ENCODE measurements around the gene FTSJ3. TPM values are rescaled to one million over a fixed set of nuclear protein-coding genes. Genes with fewer than 3 reads are reported as not detected.
A peak's percentile ranks its signal among the peaks of the same experiment; 100 is the strongest.
"Not testable (repeated sequence)": the region's sequence is repeated elsewhere in the genome, so short reads cannot be mapped to it uniquely, and the experiment has no call there.

The FTSJ3 gene
- total RNA-seq, 1 donor from 2014 or later = 37.4 TPM

DNA sequence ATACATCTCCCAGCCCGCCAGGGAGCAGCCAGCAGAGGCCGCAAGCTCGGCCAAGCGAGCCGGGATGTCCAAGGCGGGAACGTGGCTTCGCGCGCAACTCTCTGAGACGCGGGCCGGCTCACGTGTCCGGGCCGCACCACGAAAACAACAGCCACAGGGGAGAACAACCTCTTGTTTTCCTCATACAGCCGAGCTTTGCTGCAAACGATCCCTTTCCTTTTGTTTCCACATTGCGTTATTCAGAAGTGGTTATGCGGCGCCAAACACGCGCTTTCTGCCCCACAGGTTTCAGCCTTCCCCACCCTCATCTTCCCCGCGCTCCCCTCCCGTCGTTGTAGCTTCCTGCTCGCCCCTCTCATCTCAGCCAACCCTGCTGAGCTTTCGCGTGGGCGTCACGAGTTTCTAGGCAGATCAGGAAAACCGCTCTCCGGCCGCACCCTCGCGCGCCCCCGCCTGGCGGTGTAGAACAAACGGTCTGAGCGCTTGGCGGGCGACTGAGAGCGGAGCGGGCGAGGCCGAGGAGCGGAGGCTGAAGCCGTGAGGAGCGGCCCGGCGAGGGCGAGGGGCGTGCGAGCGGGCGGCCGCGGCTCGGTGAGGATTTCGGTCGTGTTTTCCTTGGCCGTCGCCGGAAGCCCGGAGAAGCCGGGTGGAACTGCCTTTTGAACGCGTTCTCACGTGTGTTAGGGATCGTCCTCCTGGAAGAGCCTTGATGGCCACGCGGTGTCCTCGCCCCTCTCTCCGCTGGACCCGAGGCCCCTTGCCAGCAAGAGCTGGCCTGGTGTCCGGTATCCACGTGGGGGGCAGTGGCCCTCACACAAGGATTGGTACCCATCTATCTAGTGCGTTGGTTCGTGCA lies 21.6 kb upstream of the FTSJ3 start:
- Histone ChIP-seq H3K27ac (peak overlapping the region; percentile 78), H3K4me3 (peak overlapping the region; percentile 43), H3K27me3 (ENCODE audit: low read depth) (no peaks in the 10 kb centered on the region), H3K9me3 (peaks cover 3% of the 10 kb centered on the region), H3K4me1 (peaks cover 10% of the 10 kb centered on the region), H3K36me3 (no peaks in the 10 kb centered on the region)
- ATAC-seq (peak; percentile 97), DNase-seq (peak; percentile 95)
- TF ChIP-seq, protein P1, sequence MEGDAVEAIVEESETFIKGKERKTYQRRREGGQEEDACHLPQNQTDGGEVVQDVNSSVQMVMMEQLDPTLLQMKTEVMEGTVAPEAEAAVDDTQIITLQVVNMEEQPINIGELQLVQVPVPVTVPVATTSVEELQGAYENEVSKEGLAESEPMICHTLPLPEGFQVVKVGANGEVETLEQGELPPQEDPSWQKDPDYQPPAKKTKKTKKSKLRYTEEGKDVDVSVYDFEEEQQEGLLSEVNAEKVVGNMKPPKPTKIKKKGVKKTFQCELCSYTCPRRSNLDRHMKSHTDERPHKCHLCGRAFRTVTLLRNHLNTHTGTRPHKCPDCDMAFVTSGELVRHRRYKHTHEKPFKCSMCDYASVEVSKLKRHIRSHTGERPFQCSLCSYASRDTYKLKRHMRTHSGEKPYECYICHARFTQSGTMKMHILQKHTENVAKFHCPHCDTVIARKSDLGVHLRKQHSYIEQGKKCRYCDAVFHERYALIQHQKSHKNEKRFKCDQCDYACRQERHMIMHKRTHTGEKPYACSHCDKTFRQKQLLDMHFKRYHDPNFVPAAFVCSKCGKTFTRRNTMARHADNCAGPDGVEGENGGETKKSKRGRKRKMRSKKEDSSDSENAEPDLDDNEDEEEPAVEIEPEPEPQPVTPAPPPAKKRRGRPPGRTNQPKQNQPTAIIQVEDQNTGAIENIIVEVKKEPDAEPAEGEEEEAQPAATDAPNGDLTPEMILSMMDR (IDR thresholded peaks at IDR 0.05) = peak; percentile 54
- intact Hi-C loops (cut with DNase I) = no loop called here

DNA sequence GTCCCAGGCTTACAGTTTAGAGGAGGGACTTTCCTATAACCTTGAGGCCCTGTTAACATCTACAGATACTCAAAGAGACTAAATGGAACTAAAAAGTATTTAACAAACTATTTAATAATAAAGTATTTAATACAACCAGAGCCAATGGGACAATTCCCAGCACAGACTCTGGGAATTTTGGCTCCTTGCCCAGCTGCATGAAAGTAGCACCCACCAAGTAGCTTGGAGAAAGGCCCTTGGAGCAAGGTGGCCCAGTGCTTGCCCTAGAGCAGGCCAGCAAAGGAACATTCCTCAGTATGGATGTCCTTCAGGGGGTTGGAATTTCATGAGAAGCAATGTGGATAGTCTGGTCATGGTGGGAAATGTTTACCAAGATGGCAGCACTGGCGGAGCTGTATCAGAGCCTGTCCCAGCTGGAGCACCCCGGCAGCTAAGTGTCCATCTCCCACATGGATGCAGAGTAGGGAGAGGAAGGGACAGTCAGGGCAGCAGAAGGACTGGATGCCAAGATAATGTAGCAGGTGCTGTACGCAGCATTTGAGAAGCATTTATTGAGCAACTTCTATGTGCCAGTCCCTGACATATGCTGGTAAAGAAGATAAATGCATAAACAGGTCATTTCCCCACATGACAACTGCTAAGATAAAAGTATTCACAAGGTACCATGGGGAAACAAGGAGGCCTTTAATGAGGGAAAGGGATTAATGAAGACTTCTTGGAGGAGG lies 20.2 kb upstream of the FTSJ3 start:
- ATAC-seq (no peak), DNase-seq (no peak)
- Histone ChIP-seq H3K36me3 (no peaks in the 10 kb centered on the region), H3K27me3 (ENCODE audit: low read depth) (no peaks in the 10 kb centered on the region), H3K27ac (no peak overlapping the region), H3K4me3 (no peak overlapping the region), H3K4me1 (peaks cover 17% of the 10 kb centered on the region), H3K9me3 (peaks cover 3% of the 10 kb centered on the region)
- intact Hi-C loops (cut with DNase I) = no loop called here
- TF ChIP-seq, protein P1 (IDR thresholded peaks at IDR 0.05) = no peak

DNA sequence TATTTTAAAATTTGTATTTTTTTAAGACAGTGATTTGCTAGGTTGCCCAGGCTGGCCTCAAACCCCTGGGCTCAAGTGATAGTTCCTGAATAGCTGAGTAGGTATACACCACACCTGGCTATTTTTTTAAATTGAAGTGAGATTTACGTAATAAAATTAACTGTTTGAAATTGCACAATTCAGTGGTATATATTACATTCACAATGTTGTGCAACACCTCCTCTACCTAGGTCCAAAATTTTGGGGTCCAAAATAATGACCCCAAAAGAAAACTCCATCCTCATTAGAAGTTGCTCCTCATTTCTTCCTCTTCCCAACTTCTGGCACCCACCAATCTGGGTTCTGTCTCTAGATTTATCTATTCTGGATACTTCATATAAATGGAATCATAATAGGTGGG lies 18.0 kb upstream of the FTSJ3 start:
- H3K27me3 ChIP-seq (ENCODE audit: low read depth) = no peaks in the 10 kb centered on the region
- no peak overlapping the region for H3K4me3 ChIP-seq
- peaks cover 28% of the 10 kb centered on the region for H3K4me1 ChIP-seq
- TF ChIP-seq, protein P1 (IDR thresholded peaks at IDR 0.05) = no peak
- no peaks in the 10 kb centered on the region for H3K36me3 ChIP-seq
- intact Hi-C loops (cut with DNase I) = no loop called here
- ATAC-seq = no peak
- peaks cover 3% of the 10 kb centered on the region for H3K9me3 ChIP-seq
- DNase-seq = no peak
- H3K27ac ChIP-seq = no peak overlapping the region

DNA sequence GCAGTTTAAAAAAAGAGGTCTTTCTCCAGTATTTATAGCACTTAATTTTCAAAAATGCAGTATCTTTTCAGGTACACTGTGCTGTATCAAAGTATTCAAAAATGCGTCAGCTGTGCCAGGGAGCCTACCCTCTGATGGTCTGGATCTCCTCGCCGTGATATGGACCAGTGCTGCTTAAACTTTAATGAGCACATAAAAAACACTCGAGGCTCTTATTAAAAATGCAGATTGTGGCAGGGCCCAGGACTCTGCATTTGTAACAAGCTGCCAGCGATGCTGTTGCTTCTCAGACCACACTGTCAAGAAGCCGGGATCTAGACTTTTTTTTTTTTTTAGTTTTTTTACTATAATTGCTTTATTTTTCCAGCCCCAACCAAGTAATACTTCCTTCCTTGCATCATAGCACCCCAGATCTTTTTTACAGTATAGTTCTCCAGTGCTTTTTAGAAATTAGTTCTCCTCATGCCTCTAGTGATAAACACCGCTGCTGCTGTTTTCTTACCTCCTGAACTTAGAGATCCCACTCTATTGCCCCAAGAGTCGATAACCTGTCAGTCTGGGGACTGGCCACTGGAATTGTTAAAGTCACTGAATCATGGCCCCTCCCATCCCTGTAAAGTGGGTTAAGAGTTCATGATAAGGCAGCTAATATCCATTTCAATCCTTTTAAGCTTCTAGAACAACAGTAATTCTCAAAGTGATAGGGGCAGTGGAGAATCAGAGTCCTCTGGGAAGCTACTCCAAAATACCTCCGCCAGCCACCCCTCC lies 16.6 kb upstream of the FTSJ3 start:
- H3K4me3 ChIP-seq = peak overlapping the region; percentile 97
- TF ChIP-seq, protein P1 (IDR thresholded peaks at IDR 0.05) = no peak

DNA sequence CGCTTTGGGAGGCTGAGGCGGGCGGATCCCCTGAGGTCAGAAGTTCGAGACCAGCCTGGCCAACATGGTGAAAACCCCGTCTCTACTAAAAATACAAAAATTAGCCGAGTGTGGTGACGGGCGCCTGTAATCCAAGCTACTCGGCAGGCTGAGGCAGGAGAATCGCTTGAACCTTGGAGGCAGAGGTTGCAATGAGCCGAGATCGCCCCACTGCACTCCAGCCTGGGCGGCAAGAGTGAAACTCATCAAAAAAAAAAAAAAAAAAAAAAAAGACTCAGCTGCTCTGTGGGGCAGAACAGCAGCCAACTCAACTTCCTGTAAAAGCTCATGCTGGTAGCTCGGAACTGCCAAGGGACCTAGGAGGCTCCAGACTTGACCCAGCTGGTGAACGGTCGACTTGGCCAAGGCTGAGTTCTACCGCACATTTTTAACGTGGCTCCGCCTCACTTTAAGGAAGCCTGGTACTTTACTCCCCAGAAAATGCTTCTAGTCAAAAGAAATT lies 16.0 kb upstream of the FTSJ3 start:
- intact Hi-C loops (cut with DNase I); H3K27me3 ChIP-seq (ENCODE audit: low read depth); H3K36me3 ChIP-seq; H3K9me3 ChIP-seq: not testable (repeated sequence)
- peak overlapping the region; percentile 90 for H3K27ac ChIP-seq
- DNase-seq (peak; percentile 58), ATAC-seq (peak; percentile 7 to 8)
- H3K4me3 ChIP-seq = peak overlapping the region; percentile 97
- peaks cover 42% of the 10 kb centered on the region for H3K4me1 ChIP-seq

More for the DNA sequence above, 16.6 kb upstream of the FTSJ3 start:
- H3K36me3 ChIP-seq = no peaks in the 10 kb centered on the region
- DNase-seq (no peak), ATAC-seq (no peak)
- peaks cover 42% of the 10 kb centered on the region for H3K4me1 ChIP-seq
- H3K9me3 ChIP-seq = peaks cover 3% of the 10 kb centered on the region
- H3K27ac ChIP-seq = peak overlapping the region; percentile 90
- intact Hi-C loops (cut with DNase I) = no loop called here
- no peaks in the 10 kb centered on the region for H3K27me3 ChIP-seq (ENCODE audit: low read depth)
